Measurements from ENCODE around the gene SYNE3. TPM values are rescaled to one million over a fixed set of nuclear protein-coding genes. Genes with fewer than 3 reads are reported as not detected.

Gene SYNE3
- total RNA-seq, 1 donor from 2014 or later = 11.3 TPM

- peaks cover 81% of the 10 kb centered on the region for H3K4me1 ChIP-seq
- no peaks in the 10 kb centered on the region for H3K9me3 ChIP-seq (replicated peaks)
- peak; percentile 46 for DNase-seq
- no peaks in the 10 kb centered on the region for H3K27me3 ChIP-seq (ENCODE audit: low read depth)
- H3K27ac ChIP-seq (replicated peaks) = peak overlapping the region; percentile 66
- peaks cover 12% of the 10 kb centered on the region for H3K36me3 ChIP-seq
- TF ChIP-seq CTCF (IDR thresholded peaks at IDR 0.05; ENCODE audit: borderline replicate concordance) = no peak
- no peak overlapping the region for H3K4me3 ChIP-seq
- intact Hi-C loops (cut with micrococcal nuclease) = no loop called here
These were observed 28.1 kb upstream of the SYNE3 start for GRCh38 chr14:95544588-95544987.

- intact Hi-C loops (cut with micrococcal nuclease) = no loop called here
- Histone ChIP-seq H3K4me1 (peaks cover 85% of the 10 kb centered on the region), H3K36me3 (peaks cover 12% of the 10 kb centered on the region), H3K27me3 (ENCODE audit: low read depth) (no peaks in the 10 kb centered on the region), H3K4me3 (no peak overlapping the region), H3K27ac (replicated peaks) (no peak overlapping the region), H3K9me3 (replicated peaks) (no peaks in the 10 kb centered on the region)
- no peak for TF ChIP-seq CTCF (IDR thresholded peaks at IDR 0.05; ENCODE audit: borderline replicate concordance)
- DNase-seq = no peak
These were observed 26.6 kb upstream of the SYNE3 start for GRCh38 chr14:95543021-95543420.

- no peak overlapping the region for H3K27ac ChIP-seq (replicated peaks)
- no peaks in the 10 kb centered on the region for H3K27me3 ChIP-seq (ENCODE audit: low read depth)
- peaks cover 85% of the 10 kb centered on the region for H3K4me1 ChIP-seq
- H3K36me3 ChIP-seq = peaks cover 12% of the 10 kb centered on the region
- no peaks in the 10 kb centered on the region for H3K9me3 ChIP-seq (replicated peaks)
- no peak overlapping the region for H3K4me3 ChIP-seq
- no peak for TF ChIP-seq CTCF (IDR thresholded peaks at IDR 0.05; ENCODE audit: borderline replicate concordance)
- intact Hi-C loops (cut with micrococcal nuclease) = no loop called here
- DNase-seq = no peak
These were observed 25.8 kb upstream of the SYNE3 start for GRCh38 chr14:95541932-95542930.

GRCh38 chr14:95541346-95541745 lies 24.9 kb upstream of the SYNE3 start:
- no peak for DNase-seq
- peaks cover 12% of the 10 kb centered on the region for H3K36me3 ChIP-seq
- no peaks in the 10 kb centered on the region for H3K27me3 ChIP-seq (ENCODE audit: low read depth)
- H3K4me3 ChIP-seq = no peak overlapping the region
- no peak for TF ChIP-seq CTCF (IDR thresholded peaks at IDR 0.05; ENCODE audit: borderline replicate concordance)
- intact Hi-C loops (cut with micrococcal nuclease) = no loop called here
- peaks cover 91% of the 10 kb centered on the region for H3K4me1 ChIP-seq
- H3K9me3 ChIP-seq (replicated peaks) = no peaks in the 10 kb centered on the region
- no peak overlapping the region for H3K27ac ChIP-seq (replicated peaks)

DNA sequence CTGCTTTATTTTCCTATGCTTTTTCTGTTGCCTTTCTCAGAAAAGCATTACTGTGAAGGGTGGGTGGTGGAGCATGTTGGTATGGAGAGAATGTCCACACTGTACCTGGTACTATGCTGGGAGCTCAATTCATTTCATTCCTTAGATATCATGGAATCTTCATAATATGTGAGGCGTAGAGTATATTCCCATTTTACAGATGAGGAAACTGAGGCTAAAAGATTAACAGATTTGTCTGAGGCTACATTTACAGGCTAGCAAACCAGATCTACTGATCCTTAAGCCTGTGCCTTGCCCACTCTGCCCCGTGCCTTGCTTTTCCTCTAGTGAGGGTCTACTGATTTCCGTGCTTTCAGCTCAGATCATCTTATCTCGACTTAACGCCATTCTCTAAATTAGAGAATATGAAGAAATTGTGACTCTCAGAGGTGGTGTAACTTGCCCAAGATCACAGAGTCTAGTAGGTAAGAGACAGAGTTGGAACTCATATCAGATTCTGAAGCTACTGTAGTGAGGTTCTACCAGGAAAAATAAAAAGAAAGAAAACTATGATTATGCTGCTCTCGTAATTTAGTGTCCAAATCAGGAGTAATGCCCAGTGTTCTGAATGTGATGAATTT lies 23.9 kb upstream of the SYNE3 start:
- intact Hi-C loops (cut with micrococcal nuclease) = no loop called here
- TF ChIP-seq CTCF (IDR thresholded peaks at IDR 0.05; ENCODE audit: borderline replicate concordance) = no peak

More for the DNA sequence above, 23.9 kb upstream of the SYNE3 start:
- Histone ChIP-seq H3K27ac (replicated peaks) (no peak overlapping the region), H3K27me3 (ENCODE audit: low read depth) (no peaks in the 10 kb centered on the region), H3K36me3 (peaks cover 12% of the 10 kb centered on the region), H3K4me3 (no peak overlapping the region), H3K9me3 (replicated peaks) (no peaks in the 10 kb centered on the region), H3K4me1 (peaks cover 91% of the 10 kb centered on the region)
- DNase-seq = no peak
